Measurements from ENCODE around the gene TMEM131.

DNA sequence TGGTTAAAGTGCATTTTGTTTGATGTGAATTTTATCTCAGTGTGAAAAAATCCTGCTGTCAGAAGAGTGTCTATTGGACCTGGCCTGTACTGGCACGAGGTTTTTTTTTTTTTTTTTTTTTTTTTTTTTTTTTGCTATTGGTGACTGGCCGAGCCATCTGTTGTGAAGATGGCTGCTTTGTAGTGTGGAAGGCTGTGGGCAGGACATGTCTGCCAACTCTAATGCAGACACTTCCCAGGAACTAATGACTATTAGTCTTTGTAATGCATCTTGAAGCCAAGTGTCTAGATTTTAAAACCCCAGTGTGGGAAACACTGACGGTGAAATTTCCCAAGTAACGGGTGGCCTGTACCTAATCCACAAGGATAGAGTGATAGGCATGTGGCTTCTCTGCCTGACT is 248.0 kb downstream of the TMEM131 start:
- TF ChIP-seq ZNF274 (IDR thresholded peaks at IDR 0.05; ENCODE audit: borderline replicate concordance, extremely low read depth, low read length) = no peak
- no peak for TF ChIP-seq ATF2 (IDR thresholded peaks at IDR 0.05; ENCODE audit: low read length)
- no peak for TF ChIP-seq RAD21 (IDR thresholded peaks at IDR 0.05 in 1 of 2, conservative IDR thresholded peaks at IDR 0.05 in 1 of 2; ENCODE audit: low read depth in 2 of 2, low read length in 2 of 2)
- TF ChIP-seq, protein P1, sequence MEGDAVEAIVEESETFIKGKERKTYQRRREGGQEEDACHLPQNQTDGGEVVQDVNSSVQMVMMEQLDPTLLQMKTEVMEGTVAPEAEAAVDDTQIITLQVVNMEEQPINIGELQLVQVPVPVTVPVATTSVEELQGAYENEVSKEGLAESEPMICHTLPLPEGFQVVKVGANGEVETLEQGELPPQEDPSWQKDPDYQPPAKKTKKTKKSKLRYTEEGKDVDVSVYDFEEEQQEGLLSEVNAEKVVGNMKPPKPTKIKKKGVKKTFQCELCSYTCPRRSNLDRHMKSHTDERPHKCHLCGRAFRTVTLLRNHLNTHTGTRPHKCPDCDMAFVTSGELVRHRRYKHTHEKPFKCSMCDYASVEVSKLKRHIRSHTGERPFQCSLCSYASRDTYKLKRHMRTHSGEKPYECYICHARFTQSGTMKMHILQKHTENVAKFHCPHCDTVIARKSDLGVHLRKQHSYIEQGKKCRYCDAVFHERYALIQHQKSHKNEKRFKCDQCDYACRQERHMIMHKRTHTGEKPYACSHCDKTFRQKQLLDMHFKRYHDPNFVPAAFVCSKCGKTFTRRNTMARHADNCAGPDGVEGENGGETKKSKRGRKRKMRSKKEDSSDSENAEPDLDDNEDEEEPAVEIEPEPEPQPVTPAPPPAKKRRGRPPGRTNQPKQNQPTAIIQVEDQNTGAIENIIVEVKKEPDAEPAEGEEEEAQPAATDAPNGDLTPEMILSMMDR (IDR thresholded peaks at IDR 0.05; ENCODE audit: control extremely low read depth in 1 of 3, insufficient read depth in 1 of 3, low read depth in 1 of 3, low read length in 3 of 3) = no peak
- TF ChIP-seq POLR2A (IDR thresholded peaks at IDR 0.05; ENCODE audit: control extremely low read depth in 1 of 2, low read depth in 2 of 2, low read length in 2 of 2) = no peak
- TF ChIP-seq HDAC6 (IDR thresholded peaks at IDR 0.05; ENCODE audit: low read depth, low read length) = no peak
- no peak for TF ChIP-seq EZH2 (IDR thresholded peaks at IDR 0.05; ENCODE audit: low read depth, low read length, severe bottlenecking)
- TF ChIP-seq SUZ12 (IDR thresholded peaks at IDR 0.05; ENCODE audit: low read length) = no peak
- no peak for TF ChIP-seq KDM1A (IDR thresholded peaks at IDR 0.05; ENCODE audit: borderline replicate concordance, low read length)

Measured in H1 (cell line).